ENCODE measurements around the gene BDKRB2. TPM values are rescaled to one million over a fixed set of nuclear protein-coding genes. Genes with fewer than 3 reads are reported as not detected.

Gene BDKRB2
- total and polyA plus RNA-seq, 2 of the 8 experiments (the other 6 are each of a cell fraction or from before 2014, with no cell fraction given) = 0.13 to 0.21 TPM

DNA sequence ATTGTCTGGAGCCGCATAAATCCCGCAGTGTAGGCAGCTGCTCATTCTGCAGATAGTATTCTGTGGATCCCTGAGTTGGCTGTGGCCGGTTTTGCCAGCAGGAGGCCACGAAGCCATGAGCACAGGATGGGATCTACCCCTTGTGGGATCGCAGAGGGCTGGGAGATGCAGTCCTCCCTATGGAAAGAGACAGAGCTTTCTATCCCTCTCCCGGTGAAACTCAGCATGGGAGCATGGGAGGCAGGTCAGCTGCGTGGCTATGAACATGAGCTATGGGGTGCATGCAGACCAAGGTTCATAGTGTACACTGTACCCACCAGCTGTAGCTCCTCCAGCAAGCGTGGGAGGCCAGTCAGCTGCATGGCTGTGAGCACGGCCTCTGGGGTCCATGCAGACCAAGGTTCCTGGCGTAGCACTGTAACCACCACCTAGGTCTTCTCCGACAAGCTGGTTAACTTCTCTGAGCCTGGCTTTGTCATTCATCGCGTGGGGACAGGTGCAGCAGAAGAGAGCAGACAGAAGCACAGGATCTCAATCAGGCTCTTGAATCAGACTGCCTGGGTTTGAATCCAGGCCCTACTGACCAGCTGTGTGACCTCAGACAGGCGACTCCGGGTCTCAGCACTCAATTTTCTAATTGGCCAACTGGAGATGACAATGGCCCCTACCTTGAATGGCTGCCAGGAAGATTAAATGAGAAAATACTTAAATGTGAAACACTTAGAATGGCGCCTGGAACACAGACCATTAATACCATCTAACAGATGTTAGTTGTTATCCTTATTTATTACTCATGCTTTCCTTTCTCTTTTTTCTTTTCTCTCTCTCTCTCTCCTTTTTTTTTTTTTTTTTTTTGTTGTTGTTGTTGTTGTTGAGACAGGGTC is 57.4 kb downstream of the BDKRB2 start:
- H3K9me3 ChIP-seq (ENCODE audit: insufficient read depth in 2 of 2, low read depth in 1 of 2, low read length in 1 of 2) = peaks cover 0 to 7% of the 10 kb centered on the region in 2 experiments; a peak in 2 of 4 replicates
- H3K23ac ChIP-seq (ENCODE audit: insufficient read length) = no peak overlapping the region
- no peak overlapping the region for H4K91ac ChIP-seq (replicated peaks; ENCODE audit: insufficient read length, low read length)
- no peak overlapping the region for H3K4me2 ChIP-seq (ENCODE audit: insufficient read depth in 1 of 2, low read depth in 2 of 2, low read length in 2 of 2)
- no peak overlapping the region for H2AK5ac ChIP-seq (ENCODE audit: low read depth, low read length)
- no peaks in the 10 kb centered on the region for H3K27me3 ChIP-seq (replicated peaks in 1 of 4; ENCODE audit: control insufficient read depth in 3 of 4, extremely low read depth in 1 of 4, insufficient read depth in 3 of 4, low read length in 3 of 4)
- H2BK15ac ChIP-seq (ENCODE audit: low read length) = no peak overlapping the region
- no peak overlapping the region for H3K27ac ChIP-seq (ENCODE audit: low read depth, low read length)
- H3K4me3 ChIP-seq (ENCODE audit: extremely low read depth in 1 of 4, insufficient read depth in 2 of 4, low read depth in 3 of 4, low read length in 4 of 4) = no peak overlapping the region
- H2BK120ac ChIP-seq (replicated peaks; ENCODE audit: low read depth, low read length) = no peak overlapping the region
- DNase-seq (ENCODE audit: low read depth in 1 of 2, low spot score in 2 of 2) = no peak
- no peaks in the 10 kb centered on the region for H3K23me2 ChIP-seq (ENCODE audit: low read depth, low read length)
- no peak overlapping the region for H3K4ac ChIP-seq (replicated peaks; ENCODE audit: insufficient read length, low read depth, low read length)
- POLR2A ChIA-PET (ENCODE audit: partially characterized antibody) = no interaction called here
- H4K20me1 ChIP-seq (replicated peaks in 1 of 2; ENCODE audit: control insufficient read depth in 1 of 2, insufficient read depth in 2 of 2, low read length in 2 of 2) = no peaks in the 10 kb centered on the region
- no peak overlapping the region for H3K9ac ChIP-seq (replicated peaks in 1 of 4; ENCODE audit: extremely low read depth in 1 of 4, low read depth in 3 of 4, low read length in 3 of 4)
- no peak overlapping the region for H4K8ac ChIP-seq (ENCODE audit: extremely low read depth, insufficient read depth, low read length)
- no peak overlapping the region for H4K5ac ChIP-seq (ENCODE audit: insufficient read length, low read depth, low read length)
- no peak overlapping the region for H3K14ac ChIP-seq (ENCODE audit: insufficient read length)
- no peak overlapping the region for H2BK5ac ChIP-seq (ENCODE audit: low read depth, low read length)
- no peak overlapping the region for H3K56ac ChIP-seq (replicated peaks; ENCODE audit: insufficient read length, low read depth, low read length)
- 0 out of 2 replicates have a peak overlapping the region, but pooled peaks have one; percentile 27 for H2BK12ac ChIP-seq (ENCODE audit: low read depth, low read length)
- H3K36me3 ChIP-seq (ENCODE audit: control insufficient read depth in 2 of 4, insufficient read depth in 4 of 4, low read length in 3 of 4) = no peaks in the 10 kb centered on the region
- H3K18ac ChIP-seq (ENCODE audit: extremely low read depth, low read length) = no peak overlapping the region
- H2AFZ ChIP-seq (ENCODE audit: low read length) = no peak overlapping the region
- CTCF ChIA-PET (ENCODE audit: partially characterized antibody) = interaction anchor here (0.7 to 7.1 kb wide), 9 partner anchors 9 to 202 kb away, joined by 3 to 67 read pairs (median 3); no protein-coding TSS in a partner anchor
- H2BK20ac ChIP-seq (ENCODE audit: low read length) = no peak overlapping the region
- no peaks in the 10 kb centered on the region for H3K79me2 ChIP-seq (ENCODE audit: control insufficient read depth in 1 of 2, insufficient read depth in 2 of 2, low read length in 2 of 2)
- FAIRE-seq = no peak
- WGBS, 2 experiments (ENCODE audit: extremely low coverage in 1 of 2, insufficient coverage in 1 of 2, insufficient read length in 1 of 2, insufficient replicate concordance in 2 of 2, low coverage in 1 of 2, low lambda C conversion rate in 2 of 2, missing lambda C conversion rate in 1 of 2) = 88% methylated on average over 16 of the region's 16 CpGs; no CpG with 5 or more reads in 1 of the 2 experiments
- H3K4me1 ChIP-seq (replicated peaks in 1 of 4; ENCODE audit: control insufficient read depth in 3 of 4, insufficient read depth in 4 of 4, low read length in 3 of 4) = no peaks in the 10 kb centered on the region
- H3K79me1 ChIP-seq (ENCODE audit: low read depth, low read length) = no peaks in the 10 kb centered on the region

Data from H1 (cell line).